Activated naive CD8-positive, alpha-beta T cell treated with anti-CD3 and anti-CD28 coated beads for 36 hours (primary cell): ENCODE data around the gene ULK4. TPM values are rescaled to one million over a fixed set of nuclear protein-coding genes. Genes with fewer than 3 reads are reported as not detected.
"Not testable (repeated sequence)": the region's sequence is repeated elsewhere in the genome, so short reads cannot be mapped to it uniquely, and the experiment has no call there.

Experiments
- DNase-seq: peaks from one replicate; pipeline ENCODE4 v3.0.0; 2021
- H3K27ac Mint-ChIP-seq: one replicate; pipeline ENCODE4 v1.8.0; 2022; ENCODE audit warnings: mild to moderate bottlenecking, moderate library complexity, mixed read lengths
- H3K27me3 Mint-ChIP-seq: one replicate; pipeline ENCODE4 v1.8.0; 2022; ENCODE audit warnings: mild to moderate bottlenecking, mixed read lengths
- H3K36me3 Mint-ChIP-seq: one replicate; pipeline ENCODE4 v1.8.0; 2021; ENCODE audit warnings: mild to moderate bottlenecking, mixed read lengths
- H3K4me1 Mint-ChIP-seq: one replicate; pipeline ENCODE4 v1.8.0; 2021; ENCODE audit warnings: mixed read lengths
- H3K4me3 Mint-ChIP-seq: one replicate; pipeline ENCODE4 v1.8.0; 2022; ENCODE audit warnings: mild to moderate bottlenecking, moderate library complexity, mixed read lengths
- H3K9me3 Mint-ChIP-seq: one replicate; pipeline ENCODE4 v1.8.0; 2022; ENCODE audit warnings: mixed read lengths
- total RNA-seq, 2 experiments: library from RNA; stranded (reverse); gene quantifications; one replicate each; pipeline ENCODE4 v1.2.3, GENCODE V29; 2021

The ULK4 gene
- total RNA-seq, 2 experiments from 2014 or later, result 9.8 to 10.3 TPM

GRCh38 chr3:41860489-41860888 lies 101.4 kb downstream of the ULK4 start:
- not testable (repeated sequence) for H3K4me3 Mint-ChIP-seq, H3K27me3 Mint-ChIP-seq, H3K4me1 Mint-ChIP-seq, DNase-seq, H3K9me3 Mint-ChIP-seq, H3K27ac Mint-ChIP-seq
- peaks cover 17% of the 10 kb centered on the region for H3K36me3 Mint-ChIP-seq

- Mint-ChIP-seq H3K4me3 (no peak overlapping the region), H3K27me3 (no peaks in the 10 kb centered on the region), H3K36me3 (peaks cover 21% of the 10 kb centered on the region), H3K4me1 (no peaks in the 10 kb centered on the region), H3K27ac (no peak overlapping the region), H3K9me3 (no peaks in the 10 kb centered on the region)
- DNase-seq, result no peak
These were observed 106.9 kb downstream of the ULK4 start for GRCh38 chr3:41854956-41855355.

GRCh38 chr3:41853540-41854196 lies 108.2 kb downstream of the ULK4 start:
- H3K9me3 Mint-ChIP-seq, result peaks cover 4% of the 10 kb centered on the region

GRCh38 chr3:41848753-41849574 lies 112.9 kb downstream of the ULK4 start:
- DNase-seq, result peak; percentile 4
- Mint-ChIP-seq H3K27ac (peak overlapping the region; percentile 49), H3K4me3 (no peak overlapping the region), H3K4me1 (peaks cover 26% of the 10 kb centered on the region), H3K9me3 (peaks cover 5% of the 10 kb centered on the region), H3K36me3 (peaks cover 22% of the 10 kb centered on the region), H3K27me3 (no peaks in the 10 kb centered on the region)

More at GRCh38 chr3:41853540-41854196, 108.2 kb downstream of the ULK4 start:
- H3K4me1 Mint-ChIP-seq, result peaks cover 8% of the 10 kb centered on the region
- H3K4me3 Mint-ChIP-seq, result no peak overlapping the region
- peaks cover 24% of the 10 kb centered on the region for H3K36me3 Mint-ChIP-seq
- DNase-seq, result no peak
- no peaks in the 10 kb centered on the region for H3K27me3 Mint-ChIP-seq
- no peak overlapping the region for H3K27ac Mint-ChIP-seq

GRCh38 chr3:41847679-41848078 lies 114.2 kb downstream of the ULK4 start:
- H3K9me3 Mint-ChIP-seq, result peaks cover 11% of the 10 kb centered on the region
- DNase-seq, result no peak
- no peaks in the 10 kb centered on the region for H3K27me3 Mint-ChIP-seq
- H3K4me3 Mint-ChIP-seq, result no peak overlapping the region
- peaks cover 26% of the 10 kb centered on the region for H3K4me1 Mint-ChIP-seq
- peak overlapping the region; percentile 7 for H3K27ac Mint-ChIP-seq
- H3K36me3 Mint-ChIP-seq, result peaks cover 31% of the 10 kb centered on the region

- Mint-ChIP-seq H3K4me1 (peaks cover 26% of the 10 kb centered on the region), H3K4me3 (no peak overlapping the region), H3K9me3 (peaks cover 17% of the 10 kb centered on the region), H3K27me3 (no peaks in the 10 kb centered on the region), H3K27ac (no peak overlapping the region), H3K36me3 (peaks cover 33% of the 10 kb centered on the region)
- DNase-seq, result no peak
These were observed 115.1 kb downstream of the ULK4 start for GRCh38 chr3:41846850-41847249.

- H3K9me3 Mint-ChIP-seq, result peaks cover 18% of the 10 kb centered on the region
- no peaks in the 10 kb centered on the region for H3K27me3 Mint-ChIP-seq
- no peak for DNase-seq
- peaks cover 26% of the 10 kb centered on the region for H3K4me1 Mint-ChIP-seq
- H3K4me3 Mint-ChIP-seq, result no peak overlapping the region
- no peak overlapping the region for H3K27ac Mint-ChIP-seq
- peaks cover 29% of the 10 kb centered on the region for H3K36me3 Mint-ChIP-seq
These were observed 116.1 kb downstream of the ULK4 start for GRCh38 chr3:41845826-41846225.

GRCh38 chr3:41844256-41844655 lies 117.6 kb downstream of the ULK4 start:
- not testable (repeated sequence) for H3K27me3 Mint-ChIP-seq, H3K4me3 Mint-ChIP-seq, DNase-seq, H3K27ac Mint-ChIP-seq
- Mint-ChIP-seq H3K4me1 (peaks cover 24% of the 10 kb centered on the region), H3K9me3 (peaks cover 18% of the 10 kb centered on the region), H3K36me3 (peaks cover 35% of the 10 kb centered on the region)

- H3K4me1 Mint-ChIP-seq, DNase-seq, H3K27me3 Mint-ChIP-seq, H3K27ac Mint-ChIP-seq, H3K4me3 Mint-ChIP-seq: not testable (repeated sequence)
- H3K9me3 Mint-ChIP-seq, result peaks cover 14% of the 10 kb centered on the region
- peaks cover 32% of the 10 kb centered on the region for H3K36me3 Mint-ChIP-seq
These were observed 120.8 kb downstream of the ULK4 start for GRCh38 chr3:41840936-41841668.

GRCh38 chr3:41836360-41837134 lies 125.4 kb downstream of the ULK4 start:
- Mint-ChIP-seq H3K27me3 (no peaks in the 10 kb centered on the region), H3K36me3 (peaks cover 35% of the 10 kb centered on the region), H3K4me3 (no peak overlapping the region), H3K4me1 (peaks cover 3% of the 10 kb centered on the region), H3K27ac (no peak overlapping the region), H3K9me3 (peaks cover 13% of the 10 kb centered on the region)
- no peak for DNase-seq

GRCh38 chr3:41833628-41834027 lies 128.3 kb downstream of the ULK4 start:
- Mint-ChIP-seq H3K9me3 (peaks cover 17% of the 10 kb centered on the region), H3K27ac (no peak overlapping the region), H3K4me3 (no peak overlapping the region), H3K4me1 (peaks cover 3% of the 10 kb centered on the region), H3K36me3 (peaks cover 34% of the 10 kb centered on the region), H3K27me3 (no peaks in the 10 kb centered on the region)
- no peak for DNase-seq

GRCh38 chr3:41819236-41819635 lies 142.7 kb downstream of the ULK4 start:
- H3K4me1 Mint-ChIP-seq, result no peaks in the 10 kb centered on the region
- no peaks in the 10 kb centered on the region for H3K9me3 Mint-ChIP-seq
- peaks cover 5% of the 10 kb centered on the region for H3K36me3 Mint-ChIP-seq
- H3K27me3 Mint-ChIP-seq, result no peaks in the 10 kb centered on the region
- no peak overlapping the region for H3K27ac Mint-ChIP-seq
- H3K4me3 Mint-ChIP-seq, result no peak overlapping the region
- DNase-seq, result no peak

GRCh38 chr3:41808618-41809017 lies 153.3 kb downstream of the ULK4 start:
- H3K27me3 Mint-ChIP-seq, result no peaks in the 10 kb centered on the region
- peaks cover 5% of the 10 kb centered on the region for H3K9me3 Mint-ChIP-seq
- no peak overlapping the region for H3K4me3 Mint-ChIP-seq
- H3K4me1 Mint-ChIP-seq, result no peaks in the 10 kb centered on the region
- peaks cover 18% of the 10 kb centered on the region for H3K36me3 Mint-ChIP-seq
- no peak for DNase-seq
- H3K27ac Mint-ChIP-seq, result no peak overlapping the region

GRCh38 chr3:41808152-41808551 lies 153.8 kb downstream of the ULK4 start:
- DNase-seq, result no peak
- Mint-ChIP-seq H3K36me3 (peaks cover 18% of the 10 kb centered on the region), H3K27me3 (no peaks in the 10 kb centered on the region), H3K9me3 (peaks cover 6% of the 10 kb centered on the region), H3K4me1 (no peaks in the 10 kb centered on the region), H3K27ac (no peak overlapping the region), H3K4me3 (no peak overlapping the region)
